SK-N-MC (cell line): ENCODE data around the gene SNAPC4.

ENCODE experiments used
- EZH2 ChIP-seq: fragments of 200-600 bp; sonication (generic); IDR thresholded peaks from one replicate; pipeline ENCODE4 v1.6.1; 2017; ENCODE audit warnings: antibody characterized with exemption
- FOXP2 ChIP-seq: optimal IDR thresholded peaks from 2 replicates; pipeline ENCODE3; 2011; ENCODE audit warnings: mild to moderate bottlenecking, moderate library complexity; ENCODE audit not compliant: insufficient read depth; ENCODE audit errors: extremely low read length, control extremely low read depth
- POLR2AphosphoS5 ChIP-seq: IDR thresholded peaks from 2 replicates; pipeline ENCODE4 v1.6.1; 2012; ENCODE audit warnings: mild to moderate bottlenecking, low read depth, low read length, borderline replicate concordance

DNA sequence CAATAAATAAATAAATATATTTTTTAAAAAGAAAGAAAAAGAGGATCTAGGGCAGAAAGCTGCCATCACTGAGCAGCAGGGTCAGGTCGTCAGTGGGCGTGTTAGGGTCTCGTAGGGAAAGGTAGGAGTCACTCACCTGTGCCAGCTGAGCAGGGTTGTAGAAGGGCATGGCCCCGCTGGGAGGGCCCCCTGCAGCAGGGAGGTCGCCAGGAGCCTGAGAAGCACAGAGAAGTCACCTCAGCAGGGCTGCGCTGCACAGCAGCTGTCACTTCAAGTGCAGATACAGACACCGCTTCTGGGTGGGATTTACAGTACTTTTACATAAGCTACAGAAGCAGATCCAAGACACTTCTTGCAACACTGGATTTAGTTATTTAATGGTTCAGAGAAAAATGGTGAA, 43.7 kb upstream of the SNAPC4 start:
- TF ChIP-seq EZH2 (no peak), POLR2AphosphoS5 (no peak), FOXP2 (no peak)
